Measurements from ENCODE around the gene C1GALT1. TPM values are rescaled to one million over a fixed set of nuclear protein-coding genes. Genes with fewer than 3 reads are reported as not detected.
A peak's percentile ranks its signal among the peaks of the same experiment; 100 is the strongest.

The C1GALT1 gene
- total and polyA plus RNA-seq, 12 donors, result 6.2 to 31.9 (median 19.7) TPM

DNA sequence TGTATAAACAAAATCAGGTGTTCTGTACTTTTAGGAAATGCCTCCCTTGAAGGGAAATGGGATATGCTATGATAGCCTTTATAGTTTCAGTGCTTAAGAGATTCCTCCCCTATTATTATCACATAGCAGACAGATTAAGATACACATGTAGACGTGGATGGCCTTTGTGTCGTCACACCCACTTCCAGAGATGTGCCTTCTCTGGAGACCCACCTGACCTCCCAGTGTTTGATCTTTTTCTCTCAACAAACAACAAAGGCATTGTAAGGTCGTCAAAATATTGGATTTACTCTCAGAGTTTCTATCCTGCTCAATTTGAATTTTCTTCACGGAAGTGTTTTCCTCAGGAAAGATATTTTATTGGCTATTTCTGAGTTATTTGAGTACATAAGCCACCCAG lies 25.7 kb upstream of the C1GALT1 start:
- 65 to 68% methylated on average over 4 of the region's 4 CpGs for WGBS, 2 donors
- no peaks in the 10 kb centered on the region for H3K36me3 ChIP-seq
- DNase-seq (no peak), ATAC-seq (no peak)
- peaks cover 0 to 37% (median 0%) of the 10 kb centered on the region in 9 donors for H3K4me1 ChIP-seq
- no peak overlapping the region for H3K4me3 ChIP-seq
- peaks cover 0 to 14% (median 0%) of the 10 kb centered on the region in 11 donors for H3K9me3 ChIP-seq
- TF ChIP-seq CTCF (IDR thresholded peaks at IDR 0.05), result no peak
- peaks cover 0 to 4% (median 0%) of the 10 kb centered on the region in 7 donors for H3K27me3 ChIP-seq
- peak overlapping the region in 1 of 10 donors; percentile 71 for H3K27ac ChIP-seq
- intact Hi-C loops (cut with DNase I), result no loop called here

- H3K4me1 ChIP-seq, result peaks cover 0 to 33% (median 0%) of the 10 kb centered on the region in 9 donors
- no peaks in the 10 kb centered on the region for H3K36me3 ChIP-seq
- H3K27ac ChIP-seq, result peak overlapping the region in 1 of 10 donors; percentile 71
- DNase-seq (no peak), ATAC-seq (peak in 3 of 8 donors; percentile 37 to 74 (median 44))
- no peak for TF ChIP-seq CTCF (IDR thresholded peaks at IDR 0.05)
- intact Hi-C loops (cut with DNase I), result no loop called here
- peaks cover 0 to 4% (median 0%) of the 10 kb centered on the region in 7 donors for H3K27me3 ChIP-seq
- peaks cover 0 to 14% (median 0%) of the 10 kb centered on the region in 11 donors for H3K9me3 ChIP-seq
- WGBS, 2 donors, result 75 to 89% methylated on average over 2 of the region's 2 CpGs
- H3K4me3 ChIP-seq, result peak overlapping the region in 2 of 10 donors; percentile 3 to 20
Measured at GRCh38 chr7:7157177-7157886, 25.0 kb upstream of the C1GALT1 start.

DNA sequence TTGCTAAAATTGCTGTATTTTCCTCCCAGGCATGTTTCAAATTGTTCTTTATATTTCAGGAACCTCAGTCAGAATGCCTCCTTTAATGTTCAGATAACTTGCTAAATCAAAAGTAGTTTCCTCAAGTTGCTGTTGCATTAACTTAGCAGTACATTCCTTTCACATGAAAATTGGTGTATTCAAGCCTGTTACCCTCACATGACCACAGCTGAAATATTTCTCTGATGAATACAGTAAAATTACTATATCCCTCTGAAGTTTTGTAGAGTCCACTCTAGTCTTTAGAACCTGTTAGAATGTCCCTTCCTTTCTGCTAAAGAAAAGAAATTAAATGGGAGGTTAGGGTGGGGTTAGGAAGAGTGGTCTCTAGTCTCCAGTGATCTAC lies 24.5 kb upstream of the C1GALT1 start:
- H3K9me3 ChIP-seq, result peaks cover 0 to 14% (median 0%) of the 10 kb centered on the region in 11 donors
- DNase-seq, result no peak
- H3K27ac ChIP-seq, result peak overlapping the region in 1 of 10 donors; percentile 71
- peaks cover 0 to 4% (median 0%) of the 10 kb centered on the region in 7 donors for H3K27me3 ChIP-seq
- TF ChIP-seq CTCF (IDR thresholded peaks at IDR 0.05), result no peak
- H3K36me3 ChIP-seq, result no peaks in the 10 kb centered on the region
- no peak for ATAC-seq
- intact Hi-C loops (cut with DNase I), result no loop called here
- peak overlapping the region in 2 of 10 donors; percentile 3 to 20 for H3K4me3 ChIP-seq
- peaks cover 0 to 33% (median 0%) of the 10 kb centered on the region in 9 donors for H3K4me1 ChIP-seq

- H3K4me3 ChIP-seq, result no peak overlapping the region
- 62 to 69% methylated on average over 6 of the region's 6 CpGs for WGBS, 2 donors
- no peak for TF ChIP-seq CTCF (IDR thresholded peaks at IDR 0.05)
- peaks cover 0 to 8% (median 0%) of the 10 kb centered on the region in 11 donors for H3K9me3 ChIP-seq
- H3K27ac ChIP-seq, result no peak overlapping the region
- ATAC-seq (no peak), DNase-seq (no peak)
- peaks cover 0 to 4% (median 0%) of the 10 kb centered on the region in 7 donors for H3K27me3 ChIP-seq
- H3K4me1 ChIP-seq, result peaks cover 0 to 33% (median 0%) of the 10 kb centered on the region in 9 donors
- H3K36me3 ChIP-seq, result no peaks in the 10 kb centered on the region
- intact Hi-C loops (cut with DNase I), result no loop called here
Measured at GRCh38 chr7:7159063-7159658, 23.2 kb upstream of the C1GALT1 start.

Measured in heart right ventricle (tissue), 16 donors.